B cell (primary cell): Measurements from ENCODE around the gene AOC2.

Source experiments
- CTCF ChIP-seq: fragments of 200-600 bp; IDR thresholded peaks from one replicate; pipeline ENCODE4 v1.8.0; 2022; ENCODE audit warnings: antibody characterized with exemption, mild to moderate bottlenecking
- EZH2 ChIP-seq: IDR thresholded peaks from 2 replicates; pipeline ENCODE4 v1.6.1; 2012; ENCODE audit warnings: borderline replicate concordance, low read depth, mild to moderate bottlenecking, moderate library complexity, low read length; ENCODE audit not compliant: insufficient read depth, poor library complexity, severe bottlenecking

DNA sequence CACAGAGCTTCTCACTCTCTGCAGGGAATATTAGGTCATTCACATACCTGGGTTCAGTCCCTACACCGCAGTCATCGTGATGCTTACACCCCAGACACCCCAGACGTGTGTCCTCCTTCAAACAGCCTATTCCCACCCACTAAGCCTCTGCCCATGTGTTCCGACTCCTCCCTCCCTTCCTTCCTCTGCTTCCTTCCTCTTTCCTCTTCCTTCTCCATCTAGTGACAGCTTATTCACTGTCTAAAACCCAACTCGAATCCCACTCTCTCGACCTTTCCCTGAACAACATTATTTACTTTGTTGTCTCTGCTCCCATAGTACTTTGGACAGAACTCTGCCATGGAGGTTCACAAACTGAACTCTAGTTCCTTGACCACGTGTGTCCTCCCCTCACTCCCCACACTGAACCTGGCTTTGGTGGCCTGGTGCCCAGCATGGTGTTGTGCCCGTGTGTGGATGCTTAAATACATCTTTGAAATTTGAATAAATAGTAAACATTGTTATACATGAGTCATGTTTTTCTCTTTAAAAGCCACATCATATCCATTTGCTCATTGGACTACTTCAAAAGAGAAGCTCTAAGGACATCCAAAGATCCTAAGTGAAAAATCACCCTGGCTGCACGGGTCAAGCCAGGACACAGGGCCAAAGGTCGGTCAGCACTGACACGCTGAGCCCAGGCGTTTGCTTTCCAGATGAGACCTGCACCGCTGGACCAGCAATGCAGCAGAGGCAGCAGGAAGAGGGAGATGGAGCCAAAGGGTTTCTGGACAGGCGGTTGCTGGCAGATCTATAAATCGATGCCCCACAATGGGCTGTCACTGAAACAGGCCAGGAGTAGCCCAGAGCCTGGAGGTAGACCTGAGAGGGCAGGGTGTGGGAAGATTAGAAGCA lies 42.1 kb downstream of the AOC2 start:
- TF ChIP-seq CTCF (no peak), EZH2 (no peak)
